ENCODE results near the gene COL28A1. TPM values are rescaled to one million over a fixed set of nuclear protein-coding genes. Genes with fewer than 3 reads are reported as not detected.

Gene COL28A1
- total and polyA plus RNA-seq, 2 donors, result 5.3 to 9.7 TPM

Other genes with a start within 250 kb of the COL28A1 start
- 66.3 TPM for gene MIOS, start 31.0 kb upstream of the COL28A1 start, total RNA-seq
- gene MIOS, start 31.0 kb upstream of the COL28A1 start, polyA plus RNA-seq, result 18.0 TPM
- 14.6 TPM for gene UMAD1, start 104.9 kb upstream of the COL28A1 start, total RNA-seq
- 15.8 TPM for gene UMAD1, start 104.9 kb upstream of the COL28A1 start, polyA plus RNA-seq
- gene RPA3, start 182.7 kb upstream of the COL28A1 start, total RNA-seq, result 21.6 TPM
- 18.3 TPM for gene RPA3, start 182.7 kb upstream of the COL28A1 start, polyA plus RNA-seq

Data from urinary bladder (tissue), 2 donors.